Stimulated activated CD8-positive, alpha-beta memory T cell treated with anti-CD3 and anti-CD28 coated beads, Interleukin-12 subunit alpha, Interleukin-12 subunit beta, amount 100 ng/mL, for 24 hours (primary cell): ENCODE measurements around the gene INO80D.
"Not testable (repeated sequence)": the region's sequence is repeated elsewhere in the genome, so short reads cannot be mapped to it uniquely, and the experiment has no call there.

Source experiments
- DNase-seq: peaks from one replicate; pipeline ENCODE4 v3.0.0-alpha.2; 2020; ENCODE audit errors: extremely low read depth

The INO80D gene

GRCh38 chr2:205976934-205977659 is 108.9 kb downstream of the INO80D start:
- not testable (repeated sequence) for DNase-seq

GRCh38 chr2:205976120-205976814 is 109.7 kb downstream of the INO80D start:
- DNase-seq: no peak

- DNase-seq: no peak
Measured at GRCh38 chr2:205975082-205975949, 110.7 kb downstream of the INO80D start.

- DNase-seq: no peak
Measured at GRCh38 chr2:205972113-205972512, 113.9 kb downstream of the INO80D start.

DNA sequence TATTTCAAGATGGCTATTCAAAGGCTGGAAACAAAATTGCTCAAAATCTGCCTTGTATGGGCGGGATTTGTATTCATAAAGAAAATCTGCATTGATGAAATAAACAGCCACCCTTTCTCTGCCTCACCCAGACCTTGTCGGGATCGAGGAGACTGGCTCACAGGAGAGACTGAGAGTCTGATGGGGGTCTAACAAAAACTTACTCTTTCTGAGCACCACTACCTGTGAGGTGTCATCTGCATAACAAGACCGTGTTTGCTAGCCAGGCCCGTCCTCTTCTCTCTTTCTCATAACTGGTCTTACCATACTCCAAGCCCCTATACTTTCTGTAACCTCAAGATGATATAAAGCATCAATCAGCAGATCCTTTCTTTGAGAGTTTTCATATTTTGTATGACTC is 115.6 kb downstream of the INO80D start:
- DNase-seq: no peak

GRCh38 chr2:205969584-205969983 is 116.4 kb downstream of the INO80D start:
- no peak for DNase-seq

DNA sequence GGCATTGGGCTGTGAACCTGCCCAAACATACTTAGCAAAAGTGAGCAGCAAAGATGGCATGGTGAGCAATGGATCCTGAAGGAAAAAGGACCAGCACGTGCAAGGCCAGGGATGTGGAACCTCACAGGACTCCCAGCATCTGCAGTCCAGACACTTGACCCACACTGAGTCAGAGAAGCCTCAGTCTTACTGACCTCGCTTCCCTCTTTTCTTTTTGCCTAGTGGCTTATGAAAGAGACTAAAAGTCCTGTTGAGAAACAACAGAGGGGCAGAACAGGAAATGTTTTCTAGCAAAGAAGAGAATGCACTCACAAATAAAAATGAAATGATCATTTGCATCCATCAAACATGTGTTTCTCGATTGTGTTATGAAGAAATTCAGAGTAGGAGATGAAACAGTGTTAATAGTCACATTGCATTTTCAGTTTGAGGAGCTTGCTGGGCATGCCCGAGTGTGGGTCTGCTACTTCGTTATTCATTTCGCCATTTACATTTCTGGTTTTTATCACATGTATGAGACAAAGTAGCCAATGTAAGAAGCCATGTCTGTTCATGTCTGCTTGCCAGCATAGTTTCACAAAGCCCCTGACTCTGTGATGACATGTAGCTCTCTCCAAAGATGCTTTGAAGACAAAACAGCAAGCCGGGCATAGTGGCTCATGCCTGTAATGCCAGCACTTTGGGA is 118.4 kb downstream of the INO80D start:
- no peak for DNase-seq

DNA sequence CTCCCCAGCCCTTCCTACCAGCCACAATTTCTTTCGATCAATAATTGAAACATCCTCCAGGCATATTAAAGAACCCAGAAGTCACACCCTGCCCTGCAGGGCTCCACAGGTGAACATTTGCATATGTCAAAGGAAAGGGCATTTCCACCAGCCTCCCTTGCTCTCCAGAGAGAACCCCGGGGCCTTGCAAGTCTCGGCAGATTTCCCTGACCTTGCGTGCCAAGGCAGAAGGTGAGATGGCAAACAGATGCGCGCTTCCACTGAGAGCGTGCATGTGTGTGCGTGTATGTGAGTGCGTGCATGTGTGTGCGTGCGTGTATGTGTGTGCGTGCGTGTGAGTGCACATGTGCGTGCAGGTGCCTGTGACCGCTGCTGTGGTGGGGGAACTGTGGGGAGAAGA is 120.3 kb downstream of the INO80D start:
- no peak for DNase-seq

DNA sequence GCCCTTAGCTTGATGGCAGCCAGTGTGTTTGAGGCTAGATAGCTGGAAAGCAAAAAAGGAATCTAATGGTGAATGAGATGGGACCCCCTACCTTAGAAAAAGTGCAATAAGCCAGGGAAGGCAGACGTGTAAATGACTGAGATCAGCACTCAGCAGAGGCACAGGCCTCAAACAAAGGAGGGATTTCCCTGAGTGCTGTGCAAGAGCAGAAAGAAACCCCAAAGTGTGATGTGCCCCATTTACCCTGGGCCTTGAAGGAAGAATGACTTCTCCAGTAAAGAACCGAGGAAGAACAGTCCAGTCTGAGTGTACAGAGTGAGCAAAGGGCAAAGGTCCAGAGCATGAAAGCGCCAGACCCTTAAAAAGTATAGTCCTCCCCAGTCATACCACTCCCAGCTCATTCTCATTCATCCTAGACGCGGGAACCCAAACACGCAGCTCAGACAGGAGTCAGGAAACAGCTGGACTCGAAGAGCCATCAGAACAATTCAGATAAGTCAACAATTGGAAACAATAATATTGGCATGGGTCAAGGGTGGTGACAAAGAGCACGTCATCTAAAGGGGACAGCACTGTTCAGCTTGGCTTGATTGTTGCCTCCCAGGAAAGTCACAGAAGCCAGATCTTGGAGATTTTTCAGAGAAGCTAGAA is 121.7 kb downstream of the INO80D start:
- DNase-seq: no peak

GRCh38 chr2:205959521-205959920 is 126.5 kb downstream of the INO80D start:
- DNase-seq: no peak

DNA sequence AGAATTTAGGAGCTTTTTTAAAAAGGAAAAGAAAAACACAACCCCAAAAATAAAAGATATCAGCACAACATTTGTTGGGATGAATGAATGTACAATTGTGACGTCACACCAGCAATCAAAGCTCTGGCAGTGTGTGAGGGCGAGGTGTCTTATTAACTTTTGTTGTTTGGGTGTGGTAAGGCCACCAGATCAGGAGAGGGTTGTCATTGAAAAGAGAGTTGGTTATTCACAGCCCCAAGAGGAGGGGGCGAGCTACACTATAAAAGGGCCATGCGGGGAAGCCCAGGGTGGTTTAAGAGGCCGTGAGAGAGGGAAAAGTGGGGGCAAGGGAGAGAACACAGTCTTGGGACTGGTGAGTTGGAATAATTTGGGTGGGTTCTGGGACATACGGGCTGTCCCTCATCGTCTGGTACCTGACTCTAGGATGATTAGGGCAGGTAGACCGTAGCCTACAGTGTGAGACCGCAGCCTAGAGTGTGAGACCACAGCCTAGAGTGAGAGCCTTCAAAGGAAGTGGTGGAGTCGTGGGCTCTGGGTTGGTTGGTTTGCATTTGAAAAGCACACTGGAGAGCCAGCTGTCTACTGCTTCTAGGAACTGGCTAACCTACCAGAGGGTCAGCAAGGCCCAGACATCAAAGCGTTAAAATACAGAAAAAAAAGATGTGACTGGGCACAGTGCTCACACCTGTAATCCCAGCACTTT is 128.4 kb downstream of the INO80D start:
- no peak for DNase-seq

GRCh38 chr2:205954707-205955106 is 131.3 kb downstream of the INO80D start:
- DNase-seq: no peak

GRCh38 chr2:205952282-205952681 is 133.7 kb downstream of the INO80D start:
- no peak for DNase-seq

- DNase-seq: no peak
Measured at GRCh38 chr2:205948883-205949282, 137.1 kb downstream of the INO80D start.

DNA sequence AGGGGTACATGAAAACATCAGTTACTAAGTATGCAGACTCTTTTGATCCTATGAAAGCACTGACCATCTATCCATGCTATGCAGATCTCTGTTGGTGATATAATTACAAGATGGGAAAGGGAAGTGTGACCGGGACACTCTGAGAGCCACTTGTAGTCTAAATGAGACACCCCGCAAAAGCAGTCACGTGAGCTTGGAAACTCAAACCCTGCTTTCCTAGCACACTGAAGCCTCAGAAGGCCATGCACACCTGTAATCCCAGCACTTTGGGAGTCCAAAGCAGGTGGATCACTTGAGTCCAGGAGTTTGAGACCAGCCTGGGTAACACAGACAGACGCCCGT is 137.5 kb downstream of the INO80D start:
- DNase-seq: no peak

GRCh38 chr2:205947621-205948495 is 138.1 kb downstream of the INO80D start:
- peak; percentile 20 for DNase-seq

DNA sequence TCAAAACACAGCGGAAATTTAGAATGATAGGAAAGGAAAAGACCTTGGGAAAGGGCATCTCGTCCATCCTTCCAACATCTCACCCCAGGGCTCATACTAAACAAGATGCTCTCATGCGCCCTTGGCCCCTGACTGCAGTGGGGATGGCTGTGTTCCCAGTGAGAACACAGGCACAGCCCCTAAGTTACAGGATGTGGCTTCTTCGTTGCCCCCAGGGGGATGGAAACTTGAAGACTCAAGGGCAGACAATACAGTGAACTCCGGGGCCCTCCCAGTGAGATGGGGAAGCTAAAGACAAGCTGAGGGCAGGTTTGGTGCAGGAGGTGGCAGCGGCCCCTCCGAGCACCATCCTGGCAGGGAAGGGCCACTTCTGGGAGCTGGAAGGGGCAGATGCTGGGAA is 139.7 kb downstream of the INO80D start:
- DNase-seq: no peak
